Lower leg skin (tissue), 3 donors: ENCODE measurements around the gene PLIN4.
"Not testable (repeated sequence)": the region's sequence is repeated elsewhere in the genome, so short reads cannot be mapped to it uniquely, and the experiment has no call there.

Experiments used
- POLR2A ChIP-seq, 2 donors: fragments of 450-650 bp; IDR thresholded peaks; one replicate each; pipeline ENCODE4 v1.6.1; 2016 to 2017; ENCODE audit warnings: antibody characterized with exemption in 2 of 2, mild to moderate bottlenecking in 1 of 2, moderate library complexity in 1 of 2
- TF ChIP-seq, protein P1 (sequence below), 3 donors: fragments of 450-650 bp; IDR thresholded peaks; one replicate each; pipeline ENCODE4 v1.5.1; 2016; ENCODE audit warnings: antibody characterized with exemption in 3 of 3, mild to moderate bottlenecking in 3 of 3, moderate library complexity in 2 of 3

DNA sequence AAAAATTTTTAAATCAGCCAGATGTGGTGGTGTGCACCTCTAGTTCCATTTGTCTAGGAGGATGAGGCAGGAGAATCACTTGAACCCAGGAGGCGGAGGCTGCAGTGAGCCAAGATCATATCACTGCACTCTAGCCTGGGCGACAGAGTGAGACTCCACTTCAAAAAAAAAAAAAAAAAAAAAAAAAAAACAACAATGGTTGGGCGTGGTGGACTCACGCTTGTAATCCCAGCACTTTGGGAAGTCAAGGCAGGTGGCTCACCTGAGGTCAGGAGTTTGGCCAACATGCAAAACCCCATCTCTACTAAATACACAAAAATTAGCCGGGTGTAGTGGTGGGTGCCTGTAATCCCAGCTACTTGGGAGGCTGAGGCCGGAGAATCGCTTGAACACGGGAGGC lies 9.1 kb upstream of the PLIN4 start:
- not testable (repeated sequence) for TF ChIP-seq POLR2A (IDR thresholded peaks at IDR 0.05)
- TF ChIP-seq, protein P1, sequence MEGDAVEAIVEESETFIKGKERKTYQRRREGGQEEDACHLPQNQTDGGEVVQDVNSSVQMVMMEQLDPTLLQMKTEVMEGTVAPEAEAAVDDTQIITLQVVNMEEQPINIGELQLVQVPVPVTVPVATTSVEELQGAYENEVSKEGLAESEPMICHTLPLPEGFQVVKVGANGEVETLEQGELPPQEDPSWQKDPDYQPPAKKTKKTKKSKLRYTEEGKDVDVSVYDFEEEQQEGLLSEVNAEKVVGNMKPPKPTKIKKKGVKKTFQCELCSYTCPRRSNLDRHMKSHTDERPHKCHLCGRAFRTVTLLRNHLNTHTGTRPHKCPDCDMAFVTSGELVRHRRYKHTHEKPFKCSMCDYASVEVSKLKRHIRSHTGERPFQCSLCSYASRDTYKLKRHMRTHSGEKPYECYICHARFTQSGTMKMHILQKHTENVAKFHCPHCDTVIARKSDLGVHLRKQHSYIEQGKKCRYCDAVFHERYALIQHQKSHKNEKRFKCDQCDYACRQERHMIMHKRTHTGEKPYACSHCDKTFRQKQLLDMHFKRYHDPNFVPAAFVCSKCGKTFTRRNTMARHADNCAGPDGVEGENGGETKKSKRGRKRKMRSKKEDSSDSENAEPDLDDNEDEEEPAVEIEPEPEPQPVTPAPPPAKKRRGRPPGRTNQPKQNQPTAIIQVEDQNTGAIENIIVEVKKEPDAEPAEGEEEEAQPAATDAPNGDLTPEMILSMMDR (IDR thresholded peaks at IDR 0.05), result not testable (repeated sequence)
